Right ventricle myocardium inferior (tissue), 1 donor: ENCODE data around the gene KIAA0040. TPM values are rescaled to one million over a fixed set of nuclear protein-coding genes. Genes with fewer than 3 reads are reported as not detected.

Experiments used
- ATAC-seq: fragments of 200-7000 bp; cut with Tn5 transposase; one replicate; pipeline ENCODE4 v1.9.1; 2020; ENCODE audit warnings: mild to moderate bottlenecking, moderate library complexity
- DNase-seq: peaks from one replicate; pipeline ENCODE4 v3.0.0; 2021; ENCODE audit errors: missing footprints
- intact Hi-C: fragments of 100-400 bp; cut with DNase I; formaldehyde crosslinking; loops from one replicate; pipeline ENCODE4 v1.11.0; 2022
- long read RNA-seq: library from polyadenylated mRNA; unstranded; transcript quantifications from one replicate; pipeline ENCODE4 v2.0.0, GENCODE V29; 2021
- total RNA-seq: library from RNA; stranded (reverse); fragmentation: NEBNext Ultra II Directional; extraction: Animal tissue kit (Norgen Biotek cat#: 25700); gene quantifications from one replicate; pipeline ENCODE4 v1.2.1, GENCODE V29; 2021
- donor health status: DM: no; HTN: yes; CAD: no; lungs with severe emphysema.

Gene KIAA0040
- 22.8 TPM for total RNA-seq
- long read RNA-seq, full-length matches to known transcripts = 3 of 6 reads
- long read RNA-seq, partial matches to known transcripts = 1 of 6 reads
- long read RNA-seq, other reads (novel, unspliced or antisense) = 2 of 6 reads

GRCh38 chr1:175192630-175193526, at the start of gene KIAA0040:
KIAA0040 (minus strand) TSS chr1:175192776; CDS start chr1:175161013, 31,763 bp downstream.
- ATAC-seq (peak; percentile 91), DNase-seq (peak; percentile 90)
- intact Hi-C loops = loop anchor here (2.0 kb wide), 2 partner anchors 28 to 38 kb away; no protein-coding TSS in a partner anchor

- intact Hi-C loops = no loop called here
- ATAC-seq = no peak
- DNase-seq = no peak
Observed at GRCh38 chr1:175237389-175237788, 44.8 kb upstream of the KIAA0040 start.

GRCh38 chr1:175234639-175235038, 42.1 kb upstream of the KIAA0040 start:
- intact Hi-C loops = no loop called here
- DNase-seq (no peak), ATAC-seq (no peak)

GRCh38 chr1:175232335-175232734, 39.8 kb upstream of the KIAA0040 start:
- ATAC-seq = no peak
- intact Hi-C loops = no loop called here
- DNase-seq = no peak

- intact Hi-C loops = no loop called here
- DNase-seq = no peak
- no peak for ATAC-seq
Observed at GRCh38 chr1:175225805-175226129, 33.2 kb upstream of the KIAA0040 start.

GRCh38 chr1:175222296-175222938, 29.8 kb upstream of the KIAA0040 start:
- ATAC-seq = no peak
- DNase-seq = no peak
- intact Hi-C loops = loop anchor here (5.0 kb wide), 1 partner anchor 95 kb away; no protein-coding TSS in a partner anchor

GRCh38 chr1:175221557-175222175, 29.1 kb upstream of the KIAA0040 start:
- ATAC-seq = peak; percentile 48
- DNase-seq = no peak
- intact Hi-C loops = loop anchor here (2.0 to 5.0 kb wide), 3 partner anchors 29 to 96 kb away; partner anchors contain the start of gene KIAA0040

GRCh38 chr1:175220853-175221556, 28.4 kb upstream of the KIAA0040 start:
- DNase-seq = no peak

GRCh38 chr1:175219774-175220173, 27.2 kb upstream of the KIAA0040 start:
- DNase-seq = no peak
- intact Hi-C loops = loop anchor here (2.0 to 5.0 kb wide), 3 partner anchors 27 to 98 kb away; partner anchors contain the start of gene KIAA0040
- ATAC-seq = no peak

More at GRCh38 chr1:175220853-175221556, 28.4 kb upstream of the KIAA0040 start:
- peak; percentile 23 for ATAC-seq
- intact Hi-C loops = loop anchor here (2.0 to 5.0 kb wide), 3 partner anchors 28 to 96 kb away; partner anchors contain the start of gene KIAA0040

GRCh38 chr1:175218786-175219434, 26.3 kb upstream of the KIAA0040 start:
- DNase-seq = no peak
- no peak for ATAC-seq
- intact Hi-C loops = no loop called here

GRCh38 chr1:175217721-175218531, 25.4 kb upstream of the KIAA0040 start:
- DNase-seq (no peak), ATAC-seq (no peak)
- intact Hi-C loops = no loop called here

GRCh38 chr1:175216444-175216843, 23.9 kb upstream of the KIAA0040 start:
- DNase-seq (no peak), ATAC-seq (no peak)
- intact Hi-C loops = no loop called here

GRCh38 chr1:175211656-175212055, 19.1 kb upstream of the KIAA0040 start:
- ATAC-seq (no peak), DNase-seq (no peak)
- intact Hi-C loops = no loop called here

GRCh38 chr1:175210744-175211143, 18.2 kb upstream of the KIAA0040 start:
- intact Hi-C loops = no loop called here
- DNase-seq (no peak), ATAC-seq (no peak)

- DNase-seq = no peak
- ATAC-seq = no peak
- intact Hi-C loops = no loop called here
Observed at GRCh38 chr1:175209493-175209921, 16.9 kb upstream of the KIAA0040 start.

- no peak for ATAC-seq
- no peak for DNase-seq
- intact Hi-C loops = no loop called here
Observed at GRCh38 chr1:175208773-175209492, 16.4 kb upstream of the KIAA0040 start.

- ATAC-seq (no peak), DNase-seq (no peak)
- intact Hi-C loops = no loop called here
Observed at GRCh38 chr1:175207971-175208370, 15.4 kb upstream of the KIAA0040 start.
